ENCODE measurements around the gene MDP1. TPM values are rescaled to one million over a fixed set of nuclear protein-coding genes. Genes with fewer than 3 reads are reported as not detected.

MDP1 gene
- total RNA-seq, 1 donor from 2014 or later: 10.0 TPM

DNA sequence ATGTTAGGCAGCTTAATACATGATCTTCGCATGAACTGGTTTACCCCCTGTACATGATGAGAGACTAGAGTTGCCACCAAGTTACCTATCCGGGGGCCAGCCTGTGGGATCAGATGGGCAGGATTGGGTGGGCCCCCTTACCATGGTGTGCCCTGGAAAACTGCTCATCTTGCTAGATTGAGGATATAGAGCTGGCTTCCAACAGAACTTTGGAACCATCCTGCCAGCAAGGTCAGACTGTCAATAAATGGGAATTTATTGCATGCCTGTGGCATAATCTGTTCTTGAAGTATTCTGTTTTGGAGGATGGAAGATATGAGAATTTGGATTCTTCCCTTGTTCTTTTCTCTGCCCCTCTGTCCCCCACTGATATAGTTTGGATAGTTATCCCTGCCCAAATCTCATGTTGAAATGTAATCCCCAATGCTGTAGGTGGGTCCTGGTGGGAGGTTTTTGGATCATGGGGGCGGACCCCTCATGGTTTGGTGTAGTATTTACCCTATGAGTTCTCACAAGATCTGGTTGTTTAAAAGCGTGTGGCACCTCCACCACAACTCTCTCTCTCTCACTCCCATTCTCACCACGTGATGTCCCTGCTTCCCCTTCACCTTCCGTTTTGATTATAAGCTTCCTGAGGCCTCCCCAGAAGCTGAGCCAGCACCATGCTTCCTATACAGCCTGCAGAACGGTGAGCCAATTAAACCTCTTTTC is 16.9 kb downstream of the MDP1 start:
- DNase-seq (ENCODE audit: low read depth): no peak

DNA sequence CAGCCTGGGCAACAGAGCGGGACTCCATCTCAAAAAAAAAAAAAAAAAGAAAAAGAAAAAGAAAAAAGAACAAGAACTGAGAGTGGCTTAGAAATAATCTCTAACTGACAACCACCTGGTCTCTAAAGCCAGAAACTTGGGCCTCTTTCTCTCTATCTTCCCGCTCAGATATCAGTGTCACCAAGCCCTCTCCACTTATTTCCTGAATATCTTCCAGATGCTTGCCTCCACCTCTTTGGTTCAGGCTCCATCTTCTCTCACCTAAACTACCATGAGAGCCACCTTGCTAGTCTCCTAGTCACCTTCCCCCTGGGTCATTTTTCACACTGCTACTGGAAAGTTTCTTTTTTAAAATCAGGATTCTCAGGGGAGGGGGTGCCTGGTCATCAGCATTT is 18.8 kb downstream of the MDP1 start:
- no peak for DNase-seq (ENCODE audit: low read depth)

- no peak for DNase-seq (ENCODE audit: low read depth)
These were observed 19.5 kb downstream of the MDP1 start for GRCh38 chr14:24196071-24197055.

DNA sequence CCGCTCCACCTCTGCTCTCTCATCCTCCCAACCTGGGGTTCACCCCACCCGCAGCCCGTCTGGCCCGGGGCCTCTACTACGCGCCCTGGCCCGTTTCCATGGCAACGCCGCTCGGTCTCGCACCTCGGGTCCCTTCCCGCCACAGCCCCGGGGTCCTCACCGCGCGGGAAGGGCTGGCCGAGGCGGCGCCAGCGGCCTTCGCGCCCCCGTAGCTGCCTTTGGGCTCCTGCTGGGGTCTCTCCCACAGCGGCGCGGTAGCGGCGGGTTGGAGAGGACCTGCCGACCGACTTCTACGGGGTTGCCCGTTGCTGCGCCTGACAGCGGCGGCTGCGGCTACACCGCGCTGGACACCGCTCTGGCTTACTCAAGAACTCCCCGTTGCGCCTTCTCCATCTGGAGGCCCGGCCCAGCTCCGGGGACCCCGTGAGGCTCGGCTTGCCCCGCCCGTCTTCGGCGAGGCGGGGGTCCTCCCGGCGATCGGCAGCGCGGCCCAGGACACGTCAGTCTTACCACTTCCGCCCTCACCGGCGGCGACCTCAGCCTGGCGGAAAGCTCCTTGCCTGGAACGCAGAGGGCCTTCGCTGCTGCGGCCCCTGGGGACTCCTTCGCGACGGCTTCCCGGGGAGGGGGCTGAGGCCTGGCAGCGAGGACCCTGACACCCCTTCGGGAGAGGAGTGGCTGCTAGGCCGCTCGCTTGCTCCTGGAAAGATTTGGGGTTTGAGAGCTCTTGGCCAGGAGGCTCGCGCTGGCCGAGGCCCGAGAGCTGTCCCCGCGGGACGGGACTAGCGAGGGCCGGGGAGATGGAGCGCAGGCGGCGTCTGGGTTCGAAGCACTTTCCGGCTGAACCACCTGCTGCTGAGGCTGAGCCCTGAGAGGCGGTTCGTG is 20.4 kb downstream of the MDP1 start, which contains the start of gene TM9SF1:
TM9SF1 (minus strand) TSS at position 256 of the 885 bp plus-strand sequence. CDS start 422 bp downstream, outside the sequence.
- peak; percentile 72 for DNase-seq (ENCODE audit: low read depth)

GRCh38 chr14:24194873-24195185 is 21.0 kb downstream of the MDP1 start:
- no peak for DNase-seq (ENCODE audit: low read depth)

- DNase-seq (ENCODE audit: low read depth): no peak
These were observed 21.5 kb downstream of the MDP1 start for GRCh38 chr14:24194186-24194872.

GRCh38 chr14:24192933-24193332 is 22.9 kb downstream of the MDP1 start:
- DNase-seq (ENCODE audit: low read depth): no peak

GRCh38 chr14:24190416-24190815 is 25.4 kb downstream of the MDP1 start:
- no peak for DNase-seq (ENCODE audit: low read depth)

GRCh38 chr14:24189460-24189859 is 26.4 kb downstream of the MDP1 start:
- no peak for DNase-seq (ENCODE audit: low read depth)

DNA sequence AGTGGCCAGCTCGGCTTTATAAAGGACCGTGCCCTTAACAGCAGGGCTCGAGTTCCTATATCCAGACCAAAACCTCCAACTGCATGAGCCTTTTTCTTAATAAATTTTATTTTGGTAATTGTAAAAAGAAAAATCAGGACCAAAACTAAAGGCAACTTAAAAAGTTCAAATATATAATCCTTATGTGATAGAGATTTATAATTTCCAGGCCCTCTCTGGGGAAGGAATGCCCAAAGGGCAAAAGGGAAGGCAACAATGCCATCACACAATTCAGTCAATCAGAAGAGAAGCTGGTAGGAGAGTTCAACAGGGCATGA is 26.8 kb downstream of the MDP1 start:
- DNase-seq (ENCODE audit: low read depth): no peak

DNA sequence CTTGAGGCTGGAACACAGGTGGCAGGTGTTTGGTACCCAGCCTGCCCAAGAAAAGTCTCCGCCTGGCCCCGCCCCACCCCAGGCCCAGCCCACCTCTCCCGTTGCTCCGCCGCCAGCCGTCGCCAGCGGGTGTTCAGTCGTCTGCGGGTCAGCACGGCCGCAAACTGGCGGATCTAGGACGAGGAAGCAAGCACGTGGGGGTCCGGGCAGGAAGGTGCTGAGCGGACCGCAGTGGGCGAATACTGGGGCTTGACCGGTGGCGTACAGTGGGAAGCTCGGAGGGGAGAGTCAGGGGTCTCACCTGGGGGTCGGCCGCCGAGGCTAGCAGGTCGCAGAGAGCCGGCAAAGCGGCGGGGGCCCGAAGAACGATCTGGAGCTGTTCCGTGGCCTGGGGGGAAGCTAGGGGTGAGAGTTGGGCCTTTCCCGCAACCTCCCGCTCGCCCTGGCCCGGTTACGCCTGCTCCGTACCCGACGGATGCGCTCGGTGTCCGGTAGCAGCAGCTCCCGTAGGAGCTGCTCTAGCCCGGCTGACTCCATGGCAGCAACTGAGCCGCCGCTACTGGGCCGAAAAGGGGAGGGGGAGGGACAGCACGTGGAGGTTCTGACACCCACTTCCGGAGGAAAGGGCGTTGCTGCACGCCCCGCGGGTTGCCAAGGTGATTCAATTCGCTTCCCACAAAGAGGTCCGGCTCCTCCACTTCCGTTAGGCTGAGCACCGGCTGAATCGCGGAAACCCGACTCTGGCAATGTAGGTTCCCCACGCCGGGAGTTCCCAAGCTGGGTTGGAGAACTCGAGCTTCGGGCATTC is 27.4 kb downstream of the MDP1 start, which contains the start of gene IPO4:
IPO4 (minus strand) TSS at position 566 of the 808 bp plus-strand sequence; CDS start at position 537, 29 bp downstream.
- peak; percentile 94 for DNase-seq (ENCODE audit: low read depth)

DNA sequence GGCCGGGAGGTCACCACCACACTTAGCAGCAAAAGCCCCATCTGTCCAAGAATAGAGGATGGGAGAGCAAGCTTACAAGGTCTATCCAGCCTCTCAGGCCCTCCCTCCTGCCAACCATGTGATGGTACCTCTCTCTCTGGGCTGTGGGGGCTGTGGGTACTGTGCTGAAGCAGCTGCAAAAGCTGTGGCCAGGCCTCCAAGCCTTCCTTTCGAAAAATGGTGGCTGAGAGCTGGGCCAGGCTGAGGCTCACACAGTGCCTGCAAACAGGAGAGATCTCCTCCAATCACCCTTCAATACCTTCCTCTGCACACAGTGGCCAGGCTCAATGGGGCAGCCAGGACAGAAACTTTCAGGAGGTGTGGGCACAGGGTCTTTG is 28.3 kb downstream of the MDP1 start:
- no peak for DNase-seq (ENCODE audit: low read depth)

DNA sequence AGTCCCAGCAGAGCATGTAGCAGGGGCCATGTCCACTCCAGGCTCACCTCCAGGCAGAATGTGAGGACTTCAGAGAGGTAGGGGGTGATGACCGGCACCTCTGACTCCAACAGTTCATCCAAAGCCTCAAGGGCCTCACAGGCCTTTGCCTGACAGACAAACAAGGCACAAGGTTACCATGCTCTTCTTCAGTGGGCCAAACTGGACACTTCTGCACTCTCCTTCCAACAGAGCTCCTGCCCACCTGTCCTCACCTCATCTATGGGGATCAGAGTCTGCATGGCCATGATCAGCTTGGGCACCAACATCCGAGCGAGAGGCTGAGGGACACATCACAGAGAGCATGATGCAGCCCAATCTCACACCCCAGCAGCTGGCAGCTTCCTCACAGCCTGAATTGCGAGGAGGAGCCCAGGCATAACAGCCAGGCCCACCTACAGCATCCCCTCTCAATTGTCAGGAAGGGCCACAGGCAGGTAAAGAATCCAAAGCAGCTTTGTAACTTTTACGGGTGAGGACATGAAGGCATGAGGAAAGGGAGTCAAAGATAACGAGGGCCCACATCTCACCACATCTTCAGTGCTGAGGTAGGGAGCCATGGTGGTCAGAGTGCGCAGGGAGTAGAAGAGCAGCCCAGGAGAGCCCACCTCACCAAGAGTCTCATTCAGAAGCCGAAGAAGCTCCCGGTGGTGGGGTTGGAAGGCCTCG is 28.9 kb downstream of the MDP1 start:
- no peak for DNase-seq (ENCODE audit: low read depth)

GRCh38 chr14:24185741-24186140 is 30.1 kb downstream of the MDP1 start:
- no peak for DNase-seq (ENCODE audit: low read depth)

DNA sequence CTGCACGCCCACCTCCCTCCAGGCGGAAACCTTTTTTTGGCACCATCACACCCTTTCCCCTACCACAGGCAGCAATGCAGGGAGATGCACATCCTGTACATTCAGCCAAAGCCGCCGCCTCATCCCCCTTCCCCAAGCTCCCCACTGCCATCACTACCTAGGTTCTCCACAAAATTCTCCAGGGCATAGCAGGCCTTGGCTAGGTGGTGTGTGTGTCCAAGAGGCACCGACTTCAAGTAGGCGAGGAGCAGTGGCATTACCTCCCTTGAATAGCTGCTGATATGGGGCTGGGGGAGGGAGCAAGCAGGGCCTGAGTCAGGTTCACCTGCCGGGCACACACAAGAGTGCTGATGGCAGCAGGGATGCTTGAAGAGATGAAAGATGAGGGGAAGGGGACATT is 30.8 kb downstream of the MDP1 start:
- no peak for DNase-seq (ENCODE audit: low read depth)

DNA sequence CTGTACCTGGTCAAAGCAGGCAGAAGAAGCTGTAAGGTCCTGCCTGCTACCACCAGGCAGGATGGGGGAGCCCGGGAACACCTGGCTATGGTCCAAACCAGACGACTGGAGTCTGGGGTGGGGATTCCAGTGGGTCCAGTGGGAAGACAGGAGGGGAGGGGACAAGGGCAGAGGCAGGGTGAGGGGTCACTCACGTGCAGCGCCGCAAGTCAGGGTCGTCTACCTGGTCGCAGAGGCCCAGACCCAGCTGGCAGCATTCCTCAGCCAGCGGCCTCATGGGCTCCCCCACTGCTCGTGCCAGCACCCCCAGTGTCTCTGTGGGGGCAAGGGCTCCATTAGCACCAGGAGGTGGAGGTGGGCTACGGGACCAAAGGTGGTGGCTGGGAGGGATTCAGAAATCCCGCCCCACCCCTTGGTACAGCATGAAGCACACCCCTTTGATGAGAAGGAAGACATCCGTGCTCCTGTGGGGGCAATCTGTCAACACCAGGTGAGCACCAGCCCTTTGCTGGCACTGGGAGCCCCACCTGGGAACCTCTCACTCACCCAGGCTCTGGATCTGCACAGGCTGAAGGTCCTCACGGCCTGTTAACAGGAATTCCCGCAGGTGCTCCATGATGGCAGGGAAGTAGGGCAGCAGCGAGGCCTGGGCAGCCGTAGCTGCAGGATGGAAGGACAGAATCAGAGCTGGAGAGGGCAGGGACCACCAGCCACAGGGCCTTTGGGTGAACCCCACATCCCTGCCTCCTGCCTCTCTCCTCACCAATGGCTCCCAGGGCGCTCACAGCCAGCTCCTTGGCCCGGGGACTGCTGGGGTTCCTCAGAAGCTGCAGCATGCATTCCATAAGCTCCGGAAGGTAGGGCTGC is 31.5 kb downstream of the MDP1 start:
- no peak for DNase-seq (ENCODE audit: low read depth)

- no peak for DNase-seq (ENCODE audit: low read depth)
These were observed 32.8 kb downstream of the MDP1 start for GRCh38 chr14:24183014-24183481.

- no peak for DNase-seq (ENCODE audit: low read depth)
These were observed 33.6 kb downstream of the MDP1 start for GRCh38 chr14:24182110-24182882.

All from renal cortical epithelial cell (primary cell).